ENCODE results near the gene CYFIP1.

Gene CYFIP1

DNA sequence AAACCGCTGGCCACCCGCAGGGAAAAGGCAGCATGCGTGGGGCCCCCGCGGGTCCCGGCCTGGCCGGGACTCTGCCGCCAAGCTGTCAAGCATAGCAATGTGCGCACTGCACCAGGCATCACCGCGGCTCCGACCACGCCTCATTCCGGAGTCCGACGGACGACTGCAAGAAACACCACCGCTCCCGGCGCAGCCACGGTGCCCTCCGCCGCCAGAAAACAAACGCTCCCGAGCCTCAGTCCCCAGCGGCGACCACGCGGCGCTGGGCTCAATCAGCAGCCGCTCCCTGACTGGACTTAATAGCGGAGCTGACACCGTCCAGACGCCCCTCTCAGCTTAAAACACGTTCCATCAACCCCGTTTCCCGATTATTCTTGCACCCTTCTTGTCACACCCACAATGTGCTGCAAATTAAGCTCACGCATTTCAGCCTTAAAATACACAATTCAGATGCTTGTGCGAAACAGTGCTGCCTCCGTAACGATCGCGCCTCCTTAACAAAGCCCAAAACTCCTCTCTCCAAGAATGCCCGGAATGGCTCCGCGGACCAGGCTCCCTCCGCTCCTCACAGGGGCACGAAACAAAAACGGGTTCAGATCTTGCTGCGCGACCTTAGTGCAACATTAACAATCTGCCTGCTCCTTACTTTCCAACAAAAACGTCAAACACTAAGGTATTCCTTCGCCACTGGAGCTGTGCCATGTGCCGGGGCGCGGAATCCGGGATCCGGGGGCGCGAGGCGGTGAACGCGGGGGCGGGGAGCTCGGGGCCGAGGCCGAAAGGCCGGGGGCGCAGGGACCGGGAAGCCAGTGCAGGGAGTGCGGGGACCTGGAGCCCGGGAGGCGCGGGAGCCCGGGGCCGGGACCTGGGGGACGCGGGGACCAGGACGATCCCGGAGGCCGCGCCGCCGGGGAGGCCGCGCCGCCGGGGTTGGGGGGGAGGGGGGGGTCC is 655 bp downstream of the CYFIP1 start:
- no peak for TF ChIP-seq ZNF274 (IDR thresholded peaks at IDR 0.05; ENCODE audit: low read depth, low read length)
- H3K4me3 ChIP-seq (ENCODE audit: low read length), result peak overlapping the region; percentile 94

- H3K4me3 ChIP-seq (ENCODE audit: low read length), result peak overlapping the region; percentile 94
- no peak for TF ChIP-seq ZNF274 (IDR thresholded peaks at IDR 0.05; ENCODE audit: low read depth, low read length)
Observed at GRCh38 chr15:22978691-22979237, 1.4 kb downstream of the CYFIP1 start.

DNA sequence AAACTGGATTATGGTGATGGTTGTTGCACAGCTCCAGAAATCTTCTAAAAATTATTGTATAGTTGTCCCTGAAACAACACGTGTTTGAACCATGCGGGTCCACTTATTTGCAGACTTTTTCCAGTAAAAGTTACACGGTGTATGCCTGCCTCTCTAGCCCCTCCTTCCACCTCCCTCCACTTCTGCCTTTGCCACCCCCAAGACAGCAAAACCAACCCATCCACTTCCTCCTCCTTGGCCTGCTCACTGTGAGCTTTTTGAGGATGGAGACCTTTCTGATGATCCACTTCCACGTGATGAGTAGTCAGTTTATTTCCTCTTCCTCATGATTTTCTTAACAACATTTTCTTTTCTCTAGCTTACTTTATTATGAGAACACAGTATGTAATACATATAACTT is 5.4 kb downstream of the CYFIP1 start:
- no peak overlapping the region for H3K4me3 ChIP-seq (ENCODE audit: low read length)
- no peak for TF ChIP-seq ZNF274 (IDR thresholded peaks at IDR 0.05; ENCODE audit: low read depth, low read length)

DNA sequence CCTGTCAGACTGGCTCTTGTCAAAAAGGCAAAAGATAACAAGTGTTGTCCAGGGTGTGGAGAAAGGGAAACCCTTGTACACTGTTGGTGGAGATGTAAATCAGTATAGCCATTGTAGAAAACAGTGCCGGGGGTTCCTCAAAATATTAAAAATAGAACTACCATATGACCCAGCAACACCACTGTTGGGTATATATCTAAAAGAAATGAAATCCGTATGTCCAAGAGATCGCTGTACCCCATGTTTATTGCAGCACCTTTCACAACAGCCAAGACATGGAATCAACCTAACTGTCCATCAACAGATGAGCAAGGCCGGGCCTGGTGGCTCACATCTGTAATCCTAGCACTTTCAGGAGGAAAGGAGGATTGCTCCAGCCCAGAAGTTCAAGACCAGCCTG is 6.2 kb downstream of the CYFIP1 start:
- no peak for TF ChIP-seq ZNF274 (IDR thresholded peaks at IDR 0.05; ENCODE audit: low read depth, low read length)
- H3K4me3 ChIP-seq (ENCODE audit: low read length), result no peak overlapping the region

DNA sequence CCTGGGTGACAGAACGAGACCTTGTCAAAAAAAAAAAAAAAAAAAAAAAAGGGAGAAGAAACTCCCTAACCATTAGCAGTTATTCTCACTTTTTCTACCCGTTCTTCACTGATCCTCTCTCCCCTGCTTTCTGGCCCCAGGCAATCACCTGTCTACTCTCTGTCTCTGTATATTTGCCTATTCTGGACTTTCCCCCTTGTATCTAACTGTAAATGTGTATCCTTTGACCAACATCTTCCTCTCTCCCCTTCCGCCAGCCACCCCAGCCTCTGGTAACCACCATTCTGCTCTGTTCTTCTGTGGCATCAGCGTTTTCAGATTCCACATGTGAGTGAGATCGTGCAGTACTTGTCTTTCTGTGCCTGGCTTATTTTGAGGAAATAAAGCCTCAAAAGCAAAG is 6.9 kb downstream of the CYFIP1 start:
- TF ChIP-seq ZNF274 (IDR thresholded peaks at IDR 0.05; ENCODE audit: low read depth, low read length), result no peak
- no peak overlapping the region for H3K4me3 ChIP-seq (ENCODE audit: low read length)

DNA sequence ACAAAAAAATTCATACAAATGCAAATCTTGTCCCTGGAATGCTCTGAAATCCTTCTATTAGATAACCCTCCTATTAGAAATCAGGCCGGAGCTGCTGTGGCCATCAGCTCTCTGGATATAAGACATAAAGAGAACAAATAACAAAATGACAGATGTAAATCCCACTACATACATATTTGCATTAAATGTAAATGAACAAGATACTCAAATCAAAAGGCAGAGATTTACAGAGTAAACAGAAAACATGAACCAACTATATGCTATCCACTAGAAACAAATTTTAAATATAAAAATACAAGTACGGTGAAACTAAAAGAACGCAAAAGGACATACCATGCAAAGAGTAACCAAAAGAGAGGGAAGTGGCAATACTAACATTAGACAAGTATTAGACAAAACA is 10.7 kb downstream of the CYFIP1 start:
- no peak overlapping the region for H3K4me3 ChIP-seq (ENCODE audit: low read length)
- no peak for TF ChIP-seq ZNF274 (IDR thresholded peaks at IDR 0.05; ENCODE audit: low read depth, low read length)

- TF ChIP-seq ZNF274 (IDR thresholded peaks at IDR 0.05; ENCODE audit: low read depth, low read length), result no peak
Observed at GRCh38 chr15:22968366-22968765, 11.8 kb downstream of the CYFIP1 start.

GRCh38 chr15:22967084-22967770 is 12.9 kb downstream of the CYFIP1 start:
- no peak overlapping the region for H3K4me3 ChIP-seq (ENCODE audit: low read length)
- no peak for TF ChIP-seq ZNF274 (IDR thresholded peaks at IDR 0.05; ENCODE audit: low read depth, low read length)

More at GRCh38 chr15:22968366-22968765, 11.8 kb downstream of the CYFIP1 start:
- H3K4me3 ChIP-seq (ENCODE audit: low read length), result no peak overlapping the region

- no peak for TF ChIP-seq ZNF274 (IDR thresholded peaks at IDR 0.05; ENCODE audit: low read depth, low read length)
- no peak overlapping the region for H3K4me3 ChIP-seq (ENCODE audit: low read length)
Observed at GRCh38 chr15:22966321-22967083, 13.7 kb downstream of the CYFIP1 start.

DNA sequence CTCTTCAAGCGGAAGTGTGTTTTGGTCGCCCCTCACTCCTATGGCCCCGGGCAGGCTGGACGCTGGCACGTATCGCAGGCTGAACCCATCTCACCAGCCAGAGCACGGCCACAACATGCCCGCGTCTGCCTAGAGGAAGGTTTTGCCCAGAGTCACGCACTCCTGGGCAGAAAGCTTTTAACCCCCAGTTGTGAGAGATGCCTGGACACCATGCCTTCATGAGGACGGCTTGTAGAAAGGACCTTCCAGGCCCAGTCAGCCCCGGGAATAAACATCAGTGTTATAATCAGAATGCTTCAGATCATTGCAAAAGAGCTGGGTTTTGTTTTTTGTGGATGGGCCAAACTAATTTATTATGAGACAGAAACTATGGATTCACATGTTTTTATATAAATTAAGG is 16.5 kb downstream of the CYFIP1 start:
- no peak for TF ChIP-seq ZNF274 (IDR thresholded peaks at IDR 0.05; ENCODE audit: low read depth, low read length)
- H3K4me3 ChIP-seq (ENCODE audit: low read length), result no peak overlapping the region

GRCh38 chr15:22962611-22963010 is 17.6 kb downstream of the CYFIP1 start:
- no peak overlapping the region for H3K4me3 ChIP-seq (ENCODE audit: low read length)
- no peak for TF ChIP-seq ZNF274 (IDR thresholded peaks at IDR 0.05; ENCODE audit: low read depth, low read length)

GRCh38 chr15:22961762-22962161 is 18.4 kb downstream of the CYFIP1 start:
- no peak overlapping the region for H3K4me3 ChIP-seq (ENCODE audit: low read length)
- TF ChIP-seq ZNF274 (IDR thresholded peaks at IDR 0.05; ENCODE audit: low read depth, low read length), result no peak

DNA sequence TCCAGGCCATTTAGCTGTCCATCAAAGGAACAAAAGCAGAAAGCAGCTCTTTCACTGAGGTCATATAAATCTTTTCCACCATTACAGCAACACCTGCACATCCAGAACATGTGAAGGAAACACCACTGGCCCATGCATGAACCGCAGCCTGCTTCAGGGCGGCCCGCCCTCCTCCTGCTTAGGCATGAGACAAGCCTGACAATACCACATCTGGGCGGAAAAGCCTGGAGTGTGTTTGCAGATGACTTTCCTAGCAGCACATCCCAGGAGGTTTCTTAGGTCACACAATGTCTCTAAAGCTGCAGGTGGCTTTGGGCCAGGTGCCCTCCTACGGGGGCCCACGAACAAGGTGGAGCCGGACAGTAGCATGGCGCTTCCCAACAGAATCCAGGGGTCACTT is 19.6 kb downstream of the CYFIP1 start:
- H3K4me3 ChIP-seq (ENCODE audit: low read length), result no peak overlapping the region
- no peak for TF ChIP-seq ZNF274 (IDR thresholded peaks at IDR 0.05; ENCODE audit: low read depth, low read length)

GRCh38 chr15:22960126-22960525 is 20.0 kb downstream of the CYFIP1 start:
- TF ChIP-seq ZNF274 (IDR thresholded peaks at IDR 0.05; ENCODE audit: low read depth, low read length), result no peak
- H3K4me3 ChIP-seq (ENCODE audit: low read length), result no peak overlapping the region

Data from GM08714 (cell line).